ENCODE measurements around the gene TMEM245.
"Not testable (repeated sequence)": the region's sequence is repeated elsewhere in the genome, so short reads cannot be mapped to it uniquely, and the experiment has no call there.

TMEM245 gene

GRCh38 chr9:109060191-109060590 is 59.6 kb downstream of the TMEM245 start:
- H3K18ac ChIP-seq (ENCODE audit: low read length) = no peak overlapping the region
- H2BK15ac ChIP-seq (ENCODE audit: low read length) = no peak overlapping the region
- DNase-seq (ENCODE audit: low spot score) = no peak
- no peak overlapping the region for H3K4me3 ChIP-seq (ENCODE audit: low read length in 2 of 2)
- H3K4me1 ChIP-seq (ENCODE audit: control insufficient read depth in 2 of 2, insufficient read depth in 1 of 2, low read depth in 1 of 2, low read length in 2 of 2) = no peaks in the 10 kb centered on the region
- no CpG with 5 or more reads among the region's 3 CpGs for WGBS, 2 donors (ENCODE audit: extremely low coverage in 2 of 2, insufficient read length in 2 of 2, insufficient replicate concordance in 1 of 2)
- no peak overlapping the region for H3K4me2 ChIP-seq (ENCODE audit: insufficient read depth, low read length, poor library complexity, severe bottlenecking)
- H3K79me1 ChIP-seq (ENCODE audit: low read depth, low read length) = no peaks in the 10 kb centered on the region
- no peak overlapping the region for H3K14ac ChIP-seq (ENCODE audit: low read length)
- H2BK120ac ChIP-seq (ENCODE audit: low read depth, low read length) = no peak overlapping the region
- no peak overlapping the region for H3K9ac ChIP-seq (ENCODE audit: low read depth, low read length, poor library complexity)
- peaks cover 15 to 95% of the 10 kb centered on the region in 2 donors for H3K36me3 ChIP-seq (replicated peaks in 1 of 2; ENCODE audit: control insufficient read depth in 2 of 2, insufficient read depth in 2 of 2, low read length in 2 of 2)
- no peak overlapping the region for H2BK5ac ChIP-seq (ENCODE audit: low read length)
- H4K91ac ChIP-seq (ENCODE audit: low read depth, low read length, poor library complexity) = no peak overlapping the region
- no peak overlapping the region for H2AK5ac ChIP-seq (ENCODE audit: low read depth, low read length)
- H3K23ac ChIP-seq (ENCODE audit: low read depth, low read length, poor library complexity) = no peak overlapping the region
- no peak overlapping the region for H3K4ac ChIP-seq (ENCODE audit: low read length)
- H4K8ac ChIP-seq (ENCODE audit: low read depth, low read length) = no peak overlapping the region
- H2AFZ ChIP-seq (ENCODE audit: low read length) = no peak overlapping the region
- H3K27ac ChIP-seq (replicated peaks; ENCODE audit: low read length) = no peak overlapping the region
- no peak overlapping the region for H2BK12ac ChIP-seq (ENCODE audit: low read length)
- H3K9me3 ChIP-seq (replicated peaks in 1 of 2; ENCODE audit: control insufficient read depth in 2 of 2, insufficient read depth in 1 of 2, low read depth in 1 of 2, low read length in 2 of 2) = no peaks in the 10 kb centered on the region
- no peaks in the 10 kb centered on the region for H3K27me3 ChIP-seq (ENCODE audit: control insufficient read depth in 3 of 3, insufficient read depth in 3 of 3, low read depth in 1 of 3, low read length in 3 of 3)

- not testable (repeated sequence) for H2BK5ac ChIP-seq (ENCODE audit: low read length)
These were observed 66.6 kb downstream of the TMEM245 start for GRCh38 chr9:109053121-109053520.

GRCh38 chr9:109052416-109052815 is 67.3 kb downstream of the TMEM245 start:
- WGBS, 2 donors (ENCODE audit: extremely low coverage in 2 of 2, insufficient read length in 2 of 2, insufficient replicate concordance in 1 of 2) = no CpG with 5 or more reads among the region's 2 CpGs
- Histone ChIP-seq H3K4me2 (ENCODE audit: insufficient read depth, low read length, poor library complexity, severe bottlenecking) (no peak overlapping the region), H3K36me3 (replicated peaks in 1 of 2; ENCODE audit: control insufficient read depth in 2 of 2, insufficient read depth in 2 of 2, low read length in 2 of 2) (peaks cover 33 to 97% of the 10 kb centered on the region in 2 donors)

More at GRCh38 chr9:109053121-109053520, 66.6 kb downstream of the TMEM245 start:
- not testable (repeated sequence) for H3K4ac ChIP-seq (ENCODE audit: low read length); H2BK15ac ChIP-seq (ENCODE audit: low read length); H2BK120ac ChIP-seq (ENCODE audit: low read depth, low read length); H3K18ac ChIP-seq (ENCODE audit: low read length); DNase-seq (ENCODE audit: low spot score); H3K23ac ChIP-seq (ENCODE audit: low read depth, low read length, poor library complexity); H3K27ac ChIP-seq (replicated peaks; ENCODE audit: low read length); H3K9ac ChIP-seq (ENCODE audit: low read depth, low read length, poor library complexity); H3K9me3 ChIP-seq (replicated peaks in 1 of 2; ENCODE audit: control insufficient read depth in 2 of 2, insufficient read depth in 1 of 2, low read depth in 1 of 2, low read length in 2 of 2); H2BK12ac ChIP-seq (ENCODE audit: low read length); H3K27me3 ChIP-seq (ENCODE audit: control insufficient read depth in 3 of 3, insufficient read depth in 3 of 3, low read depth in 1 of 3, low read length in 3 of 3); H3K4me1 ChIP-seq (ENCODE audit: control insufficient read depth in 2 of 2, insufficient read depth in 1 of 2, low read depth in 1 of 2, low read length in 2 of 2); H3K4me2 ChIP-seq (ENCODE audit: insufficient read depth, low read length, poor library complexity, severe bottlenecking); H2AK5ac ChIP-seq (ENCODE audit: low read depth, low read length); H3K79me1 ChIP-seq (ENCODE audit: low read depth, low read length); H4K91ac ChIP-seq (ENCODE audit: low read depth, low read length, poor library complexity); H4K8ac ChIP-seq (ENCODE audit: low read depth, low read length); H2AFZ ChIP-seq (ENCODE audit: low read length); H3K14ac ChIP-seq (ENCODE audit: low read length); H3K4me3 ChIP-seq (ENCODE audit: low read length in 2 of 2)
- H3K36me3 ChIP-seq (replicated peaks in 1 of 2; ENCODE audit: control insufficient read depth in 2 of 2, insufficient read depth in 2 of 2, low read length in 2 of 2) = peaks cover 30 to 96% of the 10 kb centered on the region in 2 donors
- no CpG with 5 or more reads among the region's 4 CpGs for WGBS, 2 donors (ENCODE audit: extremely low coverage in 2 of 2, insufficient read length in 2 of 2, insufficient replicate concordance in 1 of 2)

GRCh38 chr9:109051733-109052132 is 68.0 kb downstream of the TMEM245 start:
- Histone ChIP-seq H3K79me1 (ENCODE audit: low read depth, low read length) (no peaks in the 10 kb centered on the region), H3K36me3 (replicated peaks in 1 of 2; ENCODE audit: control insufficient read depth in 2 of 2, insufficient read depth in 2 of 2, low read length in 2 of 2) (peaks cover 35 to 97% of the 10 kb centered on the region in 2 donors), H3K4me1 (ENCODE audit: control insufficient read depth in 2 of 2, insufficient read depth in 1 of 2, low read depth in 1 of 2, low read length in 2 of 2) (no peaks in the 10 kb centered on the region), H4K91ac (ENCODE audit: low read depth, low read length, poor library complexity) (no peak overlapping the region), H3K9me3 (replicated peaks in 1 of 2; ENCODE audit: control insufficient read depth in 2 of 2, insufficient read depth in 1 of 2, low read depth in 1 of 2, low read length in 2 of 2) (no peaks in the 10 kb centered on the region), H2AK5ac (ENCODE audit: low read depth, low read length) (no peak overlapping the region), H2BK5ac (ENCODE audit: low read length) (no peak overlapping the region), H2BK120ac (ENCODE audit: low read depth, low read length) (no peak overlapping the region), H3K18ac (ENCODE audit: low read length) (no peak overlapping the region), H2BK12ac (ENCODE audit: low read length) (no peak overlapping the region), H3K14ac (ENCODE audit: low read length) (no peak overlapping the region), H3K27ac (replicated peaks; ENCODE audit: low read length) (no peak overlapping the region), H3K9ac (ENCODE audit: low read depth, low read length, poor library complexity) (no peak overlapping the region), H2AFZ (ENCODE audit: low read length) (no peak overlapping the region), H4K8ac (ENCODE audit: low read depth, low read length) (no peak overlapping the region), H3K27me3 (ENCODE audit: control insufficient read depth in 3 of 3, insufficient read depth in 3 of 3, low read depth in 1 of 3, low read length in 3 of 3) (no peaks in the 10 kb centered on the region), H3K4me2 (ENCODE audit: insufficient read depth, low read length, poor library complexity, severe bottlenecking) (no peak overlapping the region), H2BK15ac (ENCODE audit: low read length) (no peak overlapping the region), H3K4me3 (ENCODE audit: low read length in 2 of 2) (no peak overlapping the region), H3K23ac (ENCODE audit: low read depth, low read length, poor library complexity) (no peak overlapping the region), H3K4ac (ENCODE audit: low read length) (no peak overlapping the region)
- no CpG with 5 or more reads among the region's 1 CpG for WGBS, 2 donors (ENCODE audit: extremely low coverage in 2 of 2, insufficient read length in 2 of 2, insufficient replicate concordance in 1 of 2)
- DNase-seq (ENCODE audit: low spot score) = no peak

More at GRCh38 chr9:109052416-109052815, 67.3 kb downstream of the TMEM245 start:
- H4K91ac ChIP-seq (ENCODE audit: low read depth, low read length, poor library complexity) = no peak overlapping the region
- DNase-seq (ENCODE audit: low spot score) = no peak
- no peaks in the 10 kb centered on the region for H3K27me3 ChIP-seq (ENCODE audit: control insufficient read depth in 3 of 3, insufficient read depth in 3 of 3, low read depth in 1 of 3, low read length in 3 of 3)
- H3K9me3 ChIP-seq (replicated peaks in 1 of 2; ENCODE audit: control insufficient read depth in 2 of 2, insufficient read depth in 1 of 2, low read depth in 1 of 2, low read length in 2 of 2) = no peaks in the 10 kb centered on the region
- no peaks in the 10 kb centered on the region for H3K4me1 ChIP-seq (ENCODE audit: control insufficient read depth in 2 of 2, insufficient read depth in 1 of 2, low read depth in 1 of 2, low read length in 2 of 2)
- H3K4me3 ChIP-seq (ENCODE audit: low read length in 2 of 2) = no peak overlapping the region
- H2BK5ac ChIP-seq (ENCODE audit: low read length) = no peak overlapping the region
- H3K27ac ChIP-seq (replicated peaks; ENCODE audit: low read length) = no peak overlapping the region
- H2AFZ ChIP-seq (ENCODE audit: low read length) = no peak overlapping the region
- no peak overlapping the region for H3K18ac ChIP-seq (ENCODE audit: low read length)
- H3K9ac ChIP-seq (ENCODE audit: low read depth, low read length, poor library complexity) = no peak overlapping the region
- no peak overlapping the region for H3K4ac ChIP-seq (ENCODE audit: low read length)
- H4K8ac ChIP-seq (ENCODE audit: low read depth, low read length) = no peak overlapping the region
- no peak overlapping the region for H2BK12ac ChIP-seq (ENCODE audit: low read length)
- H3K79me1 ChIP-seq (ENCODE audit: low read depth, low read length) = no peaks in the 10 kb centered on the region
- no peak overlapping the region for H3K23ac ChIP-seq (ENCODE audit: low read depth, low read length, poor library complexity)
- H3K14ac ChIP-seq (ENCODE audit: low read length) = no peak overlapping the region
- H2AK5ac ChIP-seq (ENCODE audit: low read depth, low read length) = no peak overlapping the region
- H2BK15ac ChIP-seq (ENCODE audit: low read length) = no peak overlapping the region
- H2BK120ac ChIP-seq (ENCODE audit: low read depth, low read length) = no peak overlapping the region

Data from neuronal stem cell (in vitro differentiated cells).